C4-2B (cell line): Measurements from ENCODE around the gene SCN4A.

Experiments used
- CTCF ChIP-seq: fragments of 450-650 bp; conservative IDR thresholded peaks from 2 replicates; pipeline ENCODE4 v1.5.1; 2017; ENCODE audit warnings: mild to moderate bottlenecking
- ZFX ChIP-seq: fragments of 450-650 bp; IDR thresholded peaks from 2 replicates; pipeline ENCODE4 v1.6.1; 2017

- TF ChIP-seq CTCF (no peak), ZFX (no peak)
These were observed 17.1 kb upstream of the SCN4A start for GRCh38 chr17:63989622-63990345.
